ENCODE measurements around the gene TMEM273.

TMEM273 gene

GRCh38 chr10:49187950-49188761, at the start of gene TMEM273:
Gene TMEM273, minus strand, starts transcription at chr10:49188391. Its CDS starts 55 bp downstream, at chr10:49188336.
- peak in 1 of 2 donors; percentile 29 for DNase-seq (ENCODE audit: low read depth in 2 of 2)

- DNase-seq (ENCODE audit: low read depth in 2 of 2) = no peak
These were observed 49.8 kb upstream of the TMEM273 start for GRCh38 chr10:49237985-49238384.

GRCh38 chr10:49235392-49235791, 47.2 kb upstream of the TMEM273 start:
- DNase-seq (ENCODE audit: low read depth in 2 of 2) = no peak

GRCh38 chr10:49231086-49231820, 43.1 kb upstream of the TMEM273 start:
- DNase-seq (ENCODE audit: low read depth in 2 of 2) = no peak

- DNase-seq (ENCODE audit: low read depth in 2 of 2) = no peak
These were observed 41.8 kb upstream of the TMEM273 start for GRCh38 chr10:49230004-49230403.

- no peak for DNase-seq (ENCODE audit: low read depth in 2 of 2)
These were observed 40.5 kb upstream of the TMEM273 start for GRCh38 chr10:49228677-49229076.

GRCh38 chr10:49227406-49227805, 39.2 kb upstream of the TMEM273 start:
- no peak for DNase-seq (ENCODE audit: low read depth in 2 of 2)

GRCh38 chr10:49226594-49226993, 38.4 kb upstream of the TMEM273 start:
- no peak for DNase-seq (ENCODE audit: low read depth in 2 of 2)

- DNase-seq (ENCODE audit: low read depth in 2 of 2) = no peak
These were observed 37.2 kb upstream of the TMEM273 start for GRCh38 chr10:49225218-49225876.

GRCh38 chr10:49223205-49223604, 35.0 kb upstream of the TMEM273 start:
- DNase-seq (ENCODE audit: low read depth in 2 of 2) = no peak

GRCh38 chr10:49222170-49222569, 34.0 kb upstream of the TMEM273 start:
- no peak for DNase-seq (ENCODE audit: low read depth in 2 of 2)

- no peak for DNase-seq (ENCODE audit: low read depth in 2 of 2)
These were observed 32.5 kb upstream of the TMEM273 start for GRCh38 chr10:49220679-49221078.

- no peak for DNase-seq (ENCODE audit: low read depth in 2 of 2)
These were observed 31.8 kb upstream of the TMEM273 start for GRCh38 chr10:49220031-49220430.

GRCh38 chr10:49219248-49219647, 31.1 kb upstream of the TMEM273 start:
- no peak for DNase-seq (ENCODE audit: low read depth in 2 of 2)

- no peak for DNase-seq (ENCODE audit: low read depth in 2 of 2)
These were observed 30.3 kb upstream of the TMEM273 start for GRCh38 chr10:49218480-49218879.

- DNase-seq (ENCODE audit: low read depth in 2 of 2) = no peak
These were observed 29.5 kb upstream of the TMEM273 start for GRCh38 chr10:49217645-49218044.

- DNase-seq (ENCODE audit: low read depth in 2 of 2) = no peak
These were observed 25.0 kb upstream of the TMEM273 start for GRCh38 chr10:49213211-49213610.

- no peak for DNase-seq (ENCODE audit: low read depth in 2 of 2)
These were observed 24.6 kb upstream of the TMEM273 start for GRCh38 chr10:49212783-49213182.

- DNase-seq (ENCODE audit: low read depth in 2 of 2) = no peak
These were observed 23.9 kb upstream of the TMEM273 start for GRCh38 chr10:49212076-49212475.

- DNase-seq (ENCODE audit: low read depth in 2 of 2) = no peak
These were observed 20.8 kb upstream of the TMEM273 start for GRCh38 chr10:49208996-49209395.

- no peak for DNase-seq (ENCODE audit: low read depth in 2 of 2)
These were observed 19.8 kb upstream of the TMEM273 start for GRCh38 chr10:49207936-49208487.

- DNase-seq (ENCODE audit: low read depth in 2 of 2) = no peak
These were observed 18.9 kb upstream of the TMEM273 start for GRCh38 chr10:49207113-49207512.

Data from stimulated activated CD8-positive, alpha-beta memory T cell treated with anti-CD3 and anti-CD28 coated beads, Interleukin-15, amount 100 ng/mL, for 4 hours (primary cell).